Heart left ventricle (tissue), 16 donors: ENCODE measurements around the gene KRTAP2-1. TPM values are rescaled to one million over a fixed set of nuclear protein-coding genes. Genes with fewer than 3 reads are reported as not detected.
A peak's percentile ranks its signal among the peaks of the same experiment; 100 is the strongest.
"Not testable (repeated sequence)": the region's sequence is repeated elsewhere in the genome, so short reads cannot be mapped to it uniquely, and the experiment has no call there.

Source experiments
- ATAC-seq, 4 donors: fragments of 200-7000 bp; cut with Tn5 transposase; one replicate each; pipeline ENCODE4 v1.9.1; 2020 to 2022; ENCODE audit warnings: moderate library complexity in 4 of 4, mild to moderate bottlenecking in 3 of 4, moderate number of reproducible peaks in 1 of 4
- DNase-seq, 5 donors: peaks; one replicate each; pipeline ENCODE4 v3.0.0-alpha.2; 2020
- H3K27ac ChIP-seq, 12 donors: fragments of 200-600 bp; sonication (generic) in 4 of 12; one replicate each; pipeline versions ENCODE4 v1.5.0 to v1.8.0; 2016 to 2022; ENCODE audit warnings: mild to moderate bottlenecking in 2 of 12
- H3K27me3 ChIP-seq, 9 donors: fragments of 200-600 bp; sonication (generic) in 2 of 9; one replicate each; pipeline versions ENCODE4 v1.5.1 to v1.8.0; 2016 to 2022; ENCODE audit warnings: mild to moderate bottlenecking in 3 of 9
- H3K36me3 ChIP-seq, 9 donors: fragments of 200-600 bp; sonication (generic) in 2 of 9; one replicate each; pipeline versions ENCODE4 v1.5.0 to v1.8.0; 2018 to 2022; ENCODE audit warnings: mild to moderate bottlenecking in 2 of 9
- H3K4me1 ChIP-seq, 12 donors: fragments of 200-600 bp; sonication (generic) in 4 of 12; one replicate each; pipeline versions ENCODE4 v1.5.0 to v1.8.0; 2016 to 2022; ENCODE audit warnings: mild to moderate bottlenecking in 3 of 12
- H3K4me3 ChIP-seq, 12 donors: fragments of 200-600 bp; sonication (generic) in 4 of 12; one replicate each; pipeline versions ENCODE4 v1.5.0 to v1.8.0; 2017 to 2022; ENCODE audit warnings: mild to moderate bottlenecking in 9 of 12, moderate library complexity in 4 of 12
- H3K9me3 ChIP-seq, 12 donors: fragments of 200-600 bp; sonication (generic) in 4 of 12; one replicate each; pipeline versions ENCODE4 v1.5.0 to v1.8.0; 2016 to 2022; ENCODE audit warnings: mild to moderate bottlenecking in 1 of 12
- POLR2A ChIP-seq, 2 donors: fragments of 450-650 bp; IDR thresholded peaks; one replicate each; pipeline ENCODE4 v1.6.1; 2017; ENCODE audit warnings: antibody characterized with exemption in 2 of 2, mild to moderate bottlenecking in 2 of 2, moderate library complexity in 2 of 2
- WGBS, 4 donors: extraction: QIAGEN DNeasy Blood & Tissue Kit in 2 of 4; methylation state at CpG; one replicate each; pipeline versions ENCODE4 v1.1.5 to v1.1.7; 2013 to 2018; 5-methylcytosine and 5-hydroxymethylcytosine counted together
- intact Hi-C, 10 donors: fragments of 100-400 bp; cut with DNase I; formaldehyde crosslinking; loops; one replicate each; pipeline versions ENCODE4 v1.11.1 to v1.14.2; 2022
- long read RNA-seq, 3 donors: library from polyadenylated mRNA; unstranded; transcript quantifications; one replicate each; pipeline ENCODE4 v2.0.0, GENCODE V29; 2020 to 2021
- polyA plus RNA-seq, 2 donors: library from polyadenylated mRNA; stranded (reverse); fragments of 200-250 nt; gene quantifications; one replicate each; pipeline ENCODE4 v1.2.3, GENCODE V29; 2013
- total RNA-seq, 9 donors: library from RNA; depleted of rRNA in 2 of 9; stranded (reverse); fragments of >200 nt in 2 of 9; fragmentation: NEBNext Ultra II Directional in 3 of 9; extraction: Animal tissue kit (Norgen Biotek cat#: 25700) in 3 of 9; gene quantifications; one replicate each; pipeline versions ENCODE4 v1.1.0 to v1.2.4, GENCODE V29; 2016 to 2023
- TF ChIP-seq, protein P1 (sequence below), 12 donors: fragments of 200-600 bp; sonication (generic) in 4 of 12; IDR thresholded peaks; one replicate each; pipeline versions ENCODE4 v1.5.0 to v1.8.0; 2018 to 2022; ENCODE audit warnings: antibody characterized with exemption in 12 of 12, mild to moderate bottlenecking in 5 of 12
- donor health status: ischemic (EF 13 %, LVEDD 7.1; RV severe dilation, severe dysfunction).
- donor health status: healthy with polysubstance abuse.
- donor health status: DM: no; HTN: yes; CAD: no.
- donor health status: DM: no; HTN: no; CAD: no.
- donor health status: ischemic (EF 25% LVEDD 6.9; RV normal size, moderate dysfunction).
- donor health status: ischemic (EF 25% LVEDD 5.7; RV mildly dilated, moderate dysfunction).
- donor health status: healthy.
- donor health status: DM: yes; HTN: yes; CAD: no.
- donor health status: ischemic (EF 35%, LVEDD 5.7; RV mildly dilated, moderate dysfunction).
- donor health status: nonischemic (EF 11% LVEDD 7.7; RV severe dilation, severe dysfunction).
- donor health status: DM: yes; HTN: yes; CAD: no.
- donor health status: PGD.
- donor health status: ischemic (EF 29% LVEDD 5.4; RV normal size, mild dysfunction).
- donor health status: nonischemic (EF 23%, LVEDD 6.1; RV moderate dilation, normal function).

KRTAP2-1 gene, protein sequence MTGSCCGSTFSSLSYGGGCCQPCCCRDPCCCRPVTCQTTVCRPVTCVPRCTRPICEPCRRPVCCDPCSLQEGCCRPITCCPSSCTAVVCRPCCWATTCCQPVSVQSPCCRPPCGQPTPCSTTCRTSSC
- total RNA-seq (not detected), polyA plus RNA-seq (not detected)
- long read RNA-seq, donor 1 = 0 reads
- long read RNA-seq, donor 2 = 0 reads
- long read RNA-seq, donor 3 = 0 reads

DNA sequence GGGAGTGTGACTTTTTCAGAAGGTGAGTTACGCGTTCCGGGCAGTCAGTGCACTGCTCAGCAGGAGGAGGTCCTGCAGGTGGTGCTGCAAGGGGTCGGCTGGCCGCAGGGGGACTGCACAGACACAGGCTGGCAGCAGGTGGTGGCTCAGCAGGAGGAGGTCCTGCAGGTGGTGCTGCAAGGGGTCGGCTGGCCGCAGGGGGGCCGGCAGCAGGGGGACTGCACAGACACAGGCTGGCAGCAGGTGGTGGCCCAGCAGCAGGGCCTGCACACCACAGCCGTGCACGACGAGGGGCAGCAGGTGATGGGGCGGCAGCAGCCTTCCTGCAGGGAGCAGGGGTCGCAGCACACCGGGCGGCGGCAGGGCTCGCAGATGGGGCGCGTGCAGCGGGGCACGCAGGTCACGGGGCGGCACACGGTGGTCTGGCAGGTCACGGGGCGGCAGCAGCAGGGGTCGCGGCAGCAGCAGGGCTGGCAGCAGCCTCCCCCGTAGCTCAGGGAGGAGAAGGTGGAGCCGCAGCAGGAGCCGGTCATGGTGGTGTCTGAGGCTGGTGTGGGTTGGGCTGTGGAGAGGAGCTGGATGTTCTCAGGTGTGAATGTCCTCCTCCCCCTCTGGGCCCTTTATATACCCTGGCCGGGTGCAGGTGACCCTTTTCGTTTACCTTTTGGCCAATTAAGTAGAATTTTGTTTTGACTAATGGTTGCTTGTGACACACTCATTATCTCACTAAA lies at the start of gene KRTAP2-1:
KRTAP2-1 (minus strand) TSS at position 582 of the 731 bp plus-strand sequence; CDS start at position 533, 49 bp downstream.
- peak in 1 of 4 donors; percentile 24 for ATAC-seq
- H3K4me1 ChIP-seq, H3K27ac ChIP-seq, H3K9me3 ChIP-seq, DNase-seq, H3K36me3 ChIP-seq, H3K4me3 ChIP-seq, intact Hi-C loops: not testable (repeated sequence)
- peaks cover 0 to 49% (median 22%) of the 10 kb centered on the region in 9 donors for H3K27me3 ChIP-seq
- 33 to 67% (median 45%) methylated on average over 8 to 10 of the region's 33 CpGs for WGBS, 4 donors

DNA sequence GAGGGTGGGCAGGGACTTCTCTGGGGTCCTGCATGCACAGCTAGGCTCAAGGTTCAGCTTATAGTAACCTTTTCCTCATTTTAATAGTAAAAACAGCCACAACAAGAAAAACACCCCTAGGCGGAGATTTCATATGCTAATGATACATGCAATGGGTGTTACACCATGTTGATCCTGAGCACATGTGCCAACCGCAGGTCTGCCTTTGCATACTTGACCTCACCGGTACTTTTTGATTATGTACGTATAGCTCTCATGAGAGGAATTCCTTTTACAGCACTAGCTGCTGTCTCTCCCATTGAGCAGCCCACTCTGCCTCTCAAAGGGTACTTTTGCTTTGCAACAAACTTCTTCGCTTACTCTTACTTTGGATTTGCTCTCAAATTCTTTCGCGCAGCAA lies 48.9 kb upstream of the KRTAP2-1 start:
- Histone ChIP-seq H3K9me3 (peaks cover 0 to 5% (median 0%) of the 10 kb centered on the region in 12 donors), H3K36me3 (no peaks in the 10 kb centered on the region), H3K27me3 (peaks cover 0 to 11% (median 3%) of the 10 kb centered on the region in 9 donors), H3K27ac (no peak overlapping the region), H3K4me3 (no peak overlapping the region), H3K4me1 (no peaks in the 10 kb centered on the region)
- intact Hi-C loops = no loop called here
- TF ChIP-seq, protein P1, sequence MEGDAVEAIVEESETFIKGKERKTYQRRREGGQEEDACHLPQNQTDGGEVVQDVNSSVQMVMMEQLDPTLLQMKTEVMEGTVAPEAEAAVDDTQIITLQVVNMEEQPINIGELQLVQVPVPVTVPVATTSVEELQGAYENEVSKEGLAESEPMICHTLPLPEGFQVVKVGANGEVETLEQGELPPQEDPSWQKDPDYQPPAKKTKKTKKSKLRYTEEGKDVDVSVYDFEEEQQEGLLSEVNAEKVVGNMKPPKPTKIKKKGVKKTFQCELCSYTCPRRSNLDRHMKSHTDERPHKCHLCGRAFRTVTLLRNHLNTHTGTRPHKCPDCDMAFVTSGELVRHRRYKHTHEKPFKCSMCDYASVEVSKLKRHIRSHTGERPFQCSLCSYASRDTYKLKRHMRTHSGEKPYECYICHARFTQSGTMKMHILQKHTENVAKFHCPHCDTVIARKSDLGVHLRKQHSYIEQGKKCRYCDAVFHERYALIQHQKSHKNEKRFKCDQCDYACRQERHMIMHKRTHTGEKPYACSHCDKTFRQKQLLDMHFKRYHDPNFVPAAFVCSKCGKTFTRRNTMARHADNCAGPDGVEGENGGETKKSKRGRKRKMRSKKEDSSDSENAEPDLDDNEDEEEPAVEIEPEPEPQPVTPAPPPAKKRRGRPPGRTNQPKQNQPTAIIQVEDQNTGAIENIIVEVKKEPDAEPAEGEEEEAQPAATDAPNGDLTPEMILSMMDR (IDR thresholded peaks at IDR 0.05) = no peak
- TF ChIP-seq POLR2A (IDR thresholded peaks at IDR 0.05) = no peak
- 80 to 85% (median 81%) methylated on average over 7 of the region's 7 CpGs for WGBS, 4 donors
- DNase-seq (no peak), ATAC-seq (no peak)

DNA sequence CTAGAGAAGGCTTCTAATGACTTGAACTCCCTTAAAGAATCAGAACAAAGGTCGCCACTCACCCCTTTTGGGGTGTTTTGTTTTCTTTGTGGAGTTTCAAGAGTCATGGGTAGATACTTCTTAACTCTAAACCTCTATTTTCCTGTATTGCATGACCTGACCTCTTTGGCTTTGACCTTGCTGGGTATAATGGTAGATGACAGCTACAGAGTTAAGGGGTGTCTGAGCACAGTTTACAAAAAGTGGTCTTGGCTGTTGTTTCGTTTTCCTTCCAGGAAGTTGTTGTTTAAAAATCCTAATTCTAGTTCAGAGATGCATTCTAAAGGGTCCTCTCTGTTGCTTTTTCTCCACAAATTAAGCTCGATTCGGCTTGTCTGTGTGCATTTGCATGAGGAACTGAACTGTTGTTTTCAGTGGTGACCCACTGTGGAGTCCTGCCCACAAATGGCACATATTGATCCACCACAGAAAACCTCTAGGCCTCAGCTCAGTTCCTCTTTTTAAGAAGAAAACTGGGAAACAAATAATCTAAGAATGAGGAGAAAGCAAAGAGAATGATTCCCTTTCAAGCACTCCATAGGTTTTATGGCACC lies 41.7 kb upstream of the KRTAP2-1 start:
- H3K36me3 ChIP-seq, ATAC-seq, H3K27ac ChIP-seq, H3K9me3 ChIP-seq, H3K4me3 ChIP-seq, H3K4me1 ChIP-seq, H3K27me3 ChIP-seq, intact Hi-C loops, DNase-seq: not testable (repeated sequence)
- WGBS, 4 donors = 42 to 60% (median 56%) methylated on average over 4 of the region's 4 CpGs

DNA sequence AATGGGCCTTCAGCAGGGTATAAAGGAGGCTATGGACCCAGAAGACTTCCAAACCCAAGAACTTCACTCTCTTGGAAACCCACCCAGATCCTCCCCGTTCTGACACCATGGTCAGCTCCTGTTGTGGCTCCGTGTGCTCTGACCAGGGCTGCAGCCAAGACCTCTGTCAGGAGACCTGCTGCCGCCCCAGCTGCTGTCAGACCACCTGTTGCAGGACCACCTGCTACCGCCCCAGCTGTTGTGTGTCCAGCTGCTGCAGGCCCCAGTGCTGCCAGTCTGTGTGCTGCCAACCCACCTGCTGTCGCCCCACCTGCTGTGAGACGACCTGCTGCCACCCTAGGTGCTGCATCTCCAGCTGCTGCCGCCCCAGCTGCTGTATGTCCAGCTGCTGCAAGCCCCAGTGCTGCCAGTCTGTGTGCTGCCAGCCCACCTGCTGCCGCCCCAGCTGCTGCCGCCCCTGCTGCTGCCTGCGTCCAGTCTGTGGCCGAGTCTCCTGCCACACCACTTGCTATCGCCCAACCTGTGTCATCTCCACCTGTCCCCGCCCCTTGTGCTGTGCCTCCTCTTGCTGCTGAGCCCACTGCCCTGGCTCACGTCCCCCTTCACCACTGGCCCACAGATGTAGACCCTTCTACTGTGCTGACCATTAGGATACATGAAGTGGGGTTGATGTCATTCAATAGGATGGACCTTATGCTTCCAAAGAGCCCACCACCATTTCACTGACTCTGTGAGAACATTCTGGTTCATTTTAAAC lies 37.2 kb upstream of the KRTAP2-1 start, which contains the start of gene KRTAP4-7:
KRTAP4-7 (plus strand) TSS at position 51 of the 757 bp plus-strand sequence; CDS start at position 108, 57 bp downstream.
- ATAC-seq, H3K9me3 ChIP-seq, H3K27ac ChIP-seq, DNase-seq, intact Hi-C loops, H3K36me3 ChIP-seq, H3K4me1 ChIP-seq, H3K27me3 ChIP-seq, H3K4me3 ChIP-seq: not testable (repeated sequence)
- WGBS, 4 donors = 47 to 79% (median 69%) methylated on average over 6 to 14 of the region's 14 CpGs

DNA sequence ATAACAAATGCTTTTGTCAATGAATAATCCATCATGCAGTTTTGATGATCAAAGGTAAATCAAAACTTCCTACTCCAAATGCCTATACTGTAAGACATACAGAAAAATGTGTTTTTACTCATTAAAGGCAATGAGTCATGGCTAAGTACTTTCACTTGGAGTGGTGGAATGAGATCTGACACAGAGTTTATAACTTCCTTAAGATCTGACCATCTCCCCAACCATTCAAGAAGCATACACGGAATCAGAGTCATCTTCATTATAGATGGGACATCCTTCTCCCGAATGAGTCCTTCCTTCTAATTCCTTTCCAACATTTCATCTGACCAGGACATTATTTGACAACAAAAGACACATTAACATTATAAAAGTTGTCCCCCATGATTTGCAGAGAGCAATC lies 36.3 kb upstream of the KRTAP2-1 start:
- H3K27me3 ChIP-seq, intact Hi-C loops, H3K27ac ChIP-seq, H3K9me3 ChIP-seq, DNase-seq, H3K4me3 ChIP-seq, H3K4me1 ChIP-seq, H3K36me3 ChIP-seq, ATAC-seq: not testable (repeated sequence)
- WGBS, 4 donors = 71 to 90% (median 74%) methylated on average over 2 of the region's 2 CpGs

DNA sequence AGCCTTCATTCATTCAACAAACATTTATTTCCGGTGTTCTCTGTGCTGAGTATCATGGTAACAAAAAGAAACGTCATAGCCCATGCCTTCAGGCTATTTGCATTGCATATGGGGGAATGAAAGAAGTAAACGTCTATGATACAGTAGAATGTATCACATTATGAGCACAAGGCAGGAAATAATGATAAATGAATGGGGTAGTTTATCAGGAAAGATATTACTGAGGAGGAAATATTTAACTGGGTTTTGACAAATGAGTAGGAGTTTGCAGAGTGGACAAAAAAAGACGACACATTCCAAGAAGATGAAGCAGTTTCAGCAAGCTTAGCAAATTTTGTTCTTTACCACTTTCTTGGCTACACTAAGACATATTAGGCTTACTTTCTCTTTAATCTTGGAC lies 35.5 kb upstream of the KRTAP2-1 start:
- no peak overlapping the region for H3K4me3 ChIP-seq
- H3K27ac ChIP-seq = no peak overlapping the region
- ATAC-seq = no peak
- 38 to 59% (median 43%) methylated on average over 4 of the region's 4 CpGs for WGBS, 4 donors
- H3K4me1 ChIP-seq = no peaks in the 10 kb centered on the region
- no peaks in the 10 kb centered on the region for H3K9me3 ChIP-seq
- no peak for TF ChIP-seq POLR2A (IDR thresholded peaks at IDR 0.05)
- TF ChIP-seq, protein P1 (IDR thresholded peaks at IDR 0.05) = no peak
- no peaks in the 10 kb centered on the region for H3K36me3 ChIP-seq
- DNase-seq = no peak
- intact Hi-C loops = no loop called here
- H3K27me3 ChIP-seq = peaks cover 0 to 7% (median 0%) of the 10 kb centered on the region in 9 donors
